ENCODE results near the gene CTDSP1. TPM values are rescaled to one million over a fixed set of nuclear protein-coding genes. Genes with fewer than 3 reads are reported as not detected.
A peak's percentile ranks its signal among the peaks of the same experiment; 100 is the strongest.

Gene CTDSP1
- polyA plus RNA-seq, 1 experiment = 166 TPM

GRCh38 chr2:218367415-218368149 is 32.1 kb upstream of the CTDSP1 start:
- POLR2A ChIA-PET = interaction anchor here (0.6 to 0.7 kb wide), 2 partner anchors 138 to 1082 kb away, joined by 3 to 4 read pairs; no protein-coding TSS in a partner anchor
- no peak for DNase-seq (ENCODE audit: low read depth)
- no peak for TF ChIP-seq CTCF (IDR thresholded peaks at IDR 0.05; ENCODE audit: insufficient read depth, low read depth, low read length)
- CTCF ChIA-PET = interaction anchor here (1.0 to 1.9 kb wide), 2 partner anchors 11 to 63 kb away, joined by 3 to 8 read pairs; partner anchors contain the start of gene CATIP
- Histone ChIP-seq H3K4me3 (ENCODE audit: low read depth, low read length) (peak overlapping the region; percentile 61), H3K27me3 (ENCODE audit: control insufficient read depth, insufficient read depth, low read length) (no peaks in the 10 kb centered on the region; the same call in 1 of the 2 replicates), H3K36me3 (ENCODE audit: control insufficient read depth, insufficient read depth, low read length) (no peaks in the 10 kb centered on the region)

GRCh38 chr2:218368150-218368528 is 31.5 kb upstream of the CTDSP1 start:
- TF ChIP-seq CTCF (IDR thresholded peaks at IDR 0.05; ENCODE audit: insufficient read depth, low read depth, low read length) = no peak
- peak overlapping the region; percentile 61 for H3K4me3 ChIP-seq (ENCODE audit: low read depth, low read length)
- ChIA-PET POLR2A (no interaction called here), CTCF (interaction anchor here (1.2 kb wide), 1 partner anchor 12 kb away, joined by 6 read pairs; the partner anchor contains the start of gene CATIP)
- no peak for DNase-seq (ENCODE audit: low read depth)
- H3K27me3 ChIP-seq (ENCODE audit: control insufficient read depth, insufficient read depth, low read length) = no peaks in the 10 kb centered on the region
- no peaks in the 10 kb centered on the region for H3K36me3 ChIP-seq (ENCODE audit: control insufficient read depth, insufficient read depth, low read length)

DNA sequence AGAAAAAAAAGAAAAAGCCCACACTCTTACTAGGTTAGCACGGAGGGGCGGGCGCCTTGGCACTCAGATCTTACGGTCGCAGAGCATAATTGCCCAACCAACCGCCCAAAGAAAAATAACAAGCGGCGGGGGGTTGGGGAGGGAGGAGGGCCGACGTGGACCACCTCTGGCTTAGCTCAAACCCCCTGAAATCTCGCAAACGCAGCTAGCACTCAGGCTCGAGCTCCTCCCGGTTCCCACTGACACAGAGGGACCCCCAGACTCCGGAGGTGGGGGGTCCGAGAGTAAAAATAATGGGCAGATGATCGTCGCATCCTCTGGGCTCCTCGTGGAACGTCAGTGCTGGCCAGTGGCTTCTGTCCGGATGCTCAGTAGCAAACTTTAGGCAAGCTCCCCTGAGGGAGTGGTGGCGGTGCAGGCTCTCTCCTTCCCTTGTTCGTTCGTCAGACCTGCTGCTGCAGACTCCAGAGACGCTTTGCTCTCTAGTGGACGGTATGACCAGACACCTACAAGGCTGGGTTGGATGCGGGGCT is 31.0 kb upstream of the CTDSP1 start:
- ChIA-PET CTCF (interaction anchor here (1.1 to 1.2 kb wide), 2 partner anchors 12 to 32 kb away, joined by 3 to 6 read pairs; partner anchors contain the start of gene CATIP), POLR2A (no interaction called here)
- DNase-seq (ENCODE audit: low read depth) = no peak

GRCh38 chr2:218369330-218369729 is 30.3 kb upstream of the CTDSP1 start:
- Histone ChIP-seq H3K27me3 (ENCODE audit: control insufficient read depth, insufficient read depth, low read length) (no peaks in the 10 kb centered on the region), H3K36me3 (ENCODE audit: control insufficient read depth, insufficient read depth, low read length) (no peaks in the 10 kb centered on the region), H3K4me3 (ENCODE audit: low read depth, low read length) (no peak overlapping the region)
- no peak for TF ChIP-seq CTCF (IDR thresholded peaks at IDR 0.05; ENCODE audit: insufficient read depth, low read depth, low read length)
- ChIA-PET POLR2A (no interaction called here), CTCF (interaction anchor here (1.0 to 1.2 kb wide), 3 partner anchors 13 to 32 kb away, joined by 3 to 6 read pairs (median 3); partner anchors contain the start of gene CATIP)
- DNase-seq (ENCODE audit: low read depth) = no peak

More for the DNA sequence above, 31.0 kb upstream of the CTDSP1 start:
- no peaks in the 10 kb centered on the region for H3K36me3 ChIP-seq (ENCODE audit: control insufficient read depth, insufficient read depth, low read length)
- H3K27me3 ChIP-seq (ENCODE audit: control insufficient read depth, insufficient read depth, low read length) = no peaks in the 10 kb centered on the region
- TF ChIP-seq CTCF (IDR thresholded peaks at IDR 0.05; ENCODE audit: insufficient read depth, low read depth, low read length) = peak; percentile 33
- no peak overlapping the region for H3K4me3 ChIP-seq (ENCODE audit: low read depth, low read length)

- no peak overlapping the region for H3K4me3 ChIP-seq (ENCODE audit: low read depth, low read length)
- no peaks in the 10 kb centered on the region for H3K27me3 ChIP-seq (ENCODE audit: control insufficient read depth, insufficient read depth, low read length)
- no peak for TF ChIP-seq CTCF (IDR thresholded peaks at IDR 0.05; ENCODE audit: insufficient read depth, low read depth, low read length)
- POLR2A ChIA-PET = no interaction called here
- CTCF ChIA-PET = interaction anchor here (1.0 to 1.6 kb wide), 3 partner anchors 14 to 72 kb away, joined by 3 to 9 read pairs (median 4); partner anchors contain the start of gene CATIP
- DNase-seq (ENCODE audit: low read depth) = no peak
- no peaks in the 10 kb centered on the region for H3K36me3 ChIP-seq (ENCODE audit: control insufficient read depth, insufficient read depth, low read length)
These were observed 29.1 kb upstream of the CTDSP1 start for GRCh38 chr2:218370410-218371063.

Data from BJ (cell line).